Measurements from ENCODE around the gene CHST13.

CHST13 gene

DNA sequence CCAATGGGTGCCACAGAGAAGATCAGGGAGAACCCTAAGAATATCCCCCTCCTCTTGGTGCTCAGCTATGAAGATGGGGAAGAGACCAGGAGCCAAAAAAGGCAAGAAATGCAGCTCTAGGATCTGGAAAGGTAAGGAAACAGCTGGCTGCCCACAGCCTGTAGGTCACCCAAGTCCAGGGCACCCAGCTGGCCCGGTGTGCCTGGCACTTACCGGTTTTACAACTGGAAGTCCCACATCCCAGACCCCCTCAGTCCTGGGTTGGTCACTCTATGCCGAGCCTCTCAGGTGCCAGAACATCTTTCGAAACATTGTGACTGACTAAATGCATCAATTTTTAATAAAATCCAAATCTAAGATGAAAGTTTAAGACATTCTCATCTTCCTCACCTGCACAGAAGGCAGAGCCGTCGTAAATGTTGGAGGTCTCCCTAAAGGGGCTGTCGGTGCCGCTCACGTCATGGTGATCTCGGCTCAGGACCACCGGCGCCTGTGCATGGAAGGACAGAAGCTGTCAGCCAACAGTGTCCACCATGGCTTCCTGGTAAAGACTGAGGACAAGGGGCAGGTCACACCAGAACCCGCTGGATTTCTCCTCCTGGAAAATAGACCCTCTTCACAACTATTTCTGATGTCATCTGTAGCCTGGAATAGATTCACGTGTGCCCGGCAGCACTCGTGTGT lies 34.9 kb upstream of the CHST13 start:
- H3K4me1 ChIP-seq (ENCODE audit: insufficient read depth, low read length) = peaks cover 31% of the 10 kb centered on the region
- no peak overlapping the region for H3K4me2 ChIP-seq (ENCODE audit: insufficient read depth, low read length)
- no peak for DNase-seq

DNA sequence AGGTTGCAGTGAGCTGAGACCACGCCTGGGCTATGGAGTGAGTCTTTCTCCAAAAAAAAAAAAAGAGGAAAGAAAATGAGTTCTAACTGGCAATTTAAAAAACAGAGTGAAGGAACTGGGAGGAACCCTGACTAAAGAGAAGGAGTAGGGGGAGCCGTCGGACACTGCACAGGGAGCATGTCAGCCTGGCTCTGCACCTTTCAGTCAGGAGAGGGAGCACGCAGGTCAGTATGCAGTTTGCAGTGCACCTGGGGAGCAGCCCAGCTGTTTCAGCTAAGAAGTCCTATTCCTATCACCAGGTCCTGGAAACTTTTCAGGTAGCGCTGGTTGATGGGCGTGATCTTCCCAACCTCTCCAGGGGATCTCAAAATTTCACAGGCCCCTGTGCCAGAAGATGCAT lies 33.3 kb upstream of the CHST13 start:
- Histone ChIP-seq H3K4me1 (ENCODE audit: insufficient read depth, low read length) (peaks cover 47% of the 10 kb centered on the region), H4K20me1 (ENCODE audit: insufficient read depth, low read length) (0 out of 2 replicates have a peak, but pooled peaks cover 4% of the 10 kb centered on the region), H3K4me2 (ENCODE audit: insufficient read depth, low read length) (no peak overlapping the region), H3K27ac (ENCODE audit: low read length) (no peak overlapping the region), H2AFZ (ENCODE audit: low read depth, low read length) (no peak overlapping the region), H3K27me3 (ENCODE audit: insufficient read depth, low read length, poor library complexity) (peaks cover 3% of the 10 kb centered on the region), H3K9me3 (ENCODE audit: insufficient read depth, low read length, severe bottlenecking) (no peaks in the 10 kb centered on the region), H3K36me3 (ENCODE audit: insufficient read depth, low read length) (no peaks in the 10 kb centered on the region), H3K79me2 (ENCODE audit: insufficient read depth, low read length) (no peaks in the 10 kb centered on the region), H3K9ac (ENCODE audit: low read depth, low read length) (no peak overlapping the region), H3K4me3 (ENCODE audit: low read depth in 1 of 2, low read length in 2 of 2) (no peak overlapping the region)
- no peak for TF ChIP-seq EZH2 (IDR thresholded peaks at IDR 0.05; ENCODE audit: borderline replicate concordance, low read depth, low read length, severe bottlenecking)
- no peak for ATAC-seq (ENCODE audit: insufficient read depth, low read depth)
- no peak for DNase-seq

More for the DNA sequence above, 34.9 kb upstream of the CHST13 start:
- Histone ChIP-seq H3K9me3 (ENCODE audit: insufficient read depth, low read length, severe bottlenecking) (no peaks in the 10 kb centered on the region), H4K20me1 (ENCODE audit: insufficient read depth, low read length) (no peaks in the 10 kb centered on the region), H3K9ac (ENCODE audit: low read depth, low read length) (no peak overlapping the region), H3K79me2 (ENCODE audit: insufficient read depth, low read length) (no peaks in the 10 kb centered on the region), H3K4me3 (ENCODE audit: low read depth in 1 of 2, low read length in 2 of 2) (no peak overlapping the region), H3K36me3 (ENCODE audit: insufficient read depth, low read length) (no peaks in the 10 kb centered on the region), H3K27me3 (ENCODE audit: insufficient read depth, low read length, poor library complexity) (no peaks in the 10 kb centered on the region), H2AFZ (ENCODE audit: low read depth, low read length) (no peak overlapping the region), H3K27ac (ENCODE audit: low read length) (no peak overlapping the region)
- TF ChIP-seq EZH2 (IDR thresholded peaks at IDR 0.05; ENCODE audit: borderline replicate concordance, low read depth, low read length, severe bottlenecking) = no peak
- TF ChIP-seq, protein P1, sequence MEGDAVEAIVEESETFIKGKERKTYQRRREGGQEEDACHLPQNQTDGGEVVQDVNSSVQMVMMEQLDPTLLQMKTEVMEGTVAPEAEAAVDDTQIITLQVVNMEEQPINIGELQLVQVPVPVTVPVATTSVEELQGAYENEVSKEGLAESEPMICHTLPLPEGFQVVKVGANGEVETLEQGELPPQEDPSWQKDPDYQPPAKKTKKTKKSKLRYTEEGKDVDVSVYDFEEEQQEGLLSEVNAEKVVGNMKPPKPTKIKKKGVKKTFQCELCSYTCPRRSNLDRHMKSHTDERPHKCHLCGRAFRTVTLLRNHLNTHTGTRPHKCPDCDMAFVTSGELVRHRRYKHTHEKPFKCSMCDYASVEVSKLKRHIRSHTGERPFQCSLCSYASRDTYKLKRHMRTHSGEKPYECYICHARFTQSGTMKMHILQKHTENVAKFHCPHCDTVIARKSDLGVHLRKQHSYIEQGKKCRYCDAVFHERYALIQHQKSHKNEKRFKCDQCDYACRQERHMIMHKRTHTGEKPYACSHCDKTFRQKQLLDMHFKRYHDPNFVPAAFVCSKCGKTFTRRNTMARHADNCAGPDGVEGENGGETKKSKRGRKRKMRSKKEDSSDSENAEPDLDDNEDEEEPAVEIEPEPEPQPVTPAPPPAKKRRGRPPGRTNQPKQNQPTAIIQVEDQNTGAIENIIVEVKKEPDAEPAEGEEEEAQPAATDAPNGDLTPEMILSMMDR (IDR thresholded peaks at IDR 0.05; ENCODE audit: borderline replicate concordance, extremely low read depth, low read length, poor library complexity, severe bottlenecking) = no peak
- ATAC-seq (ENCODE audit: insufficient read depth, low read depth) = no peak

DNA sequence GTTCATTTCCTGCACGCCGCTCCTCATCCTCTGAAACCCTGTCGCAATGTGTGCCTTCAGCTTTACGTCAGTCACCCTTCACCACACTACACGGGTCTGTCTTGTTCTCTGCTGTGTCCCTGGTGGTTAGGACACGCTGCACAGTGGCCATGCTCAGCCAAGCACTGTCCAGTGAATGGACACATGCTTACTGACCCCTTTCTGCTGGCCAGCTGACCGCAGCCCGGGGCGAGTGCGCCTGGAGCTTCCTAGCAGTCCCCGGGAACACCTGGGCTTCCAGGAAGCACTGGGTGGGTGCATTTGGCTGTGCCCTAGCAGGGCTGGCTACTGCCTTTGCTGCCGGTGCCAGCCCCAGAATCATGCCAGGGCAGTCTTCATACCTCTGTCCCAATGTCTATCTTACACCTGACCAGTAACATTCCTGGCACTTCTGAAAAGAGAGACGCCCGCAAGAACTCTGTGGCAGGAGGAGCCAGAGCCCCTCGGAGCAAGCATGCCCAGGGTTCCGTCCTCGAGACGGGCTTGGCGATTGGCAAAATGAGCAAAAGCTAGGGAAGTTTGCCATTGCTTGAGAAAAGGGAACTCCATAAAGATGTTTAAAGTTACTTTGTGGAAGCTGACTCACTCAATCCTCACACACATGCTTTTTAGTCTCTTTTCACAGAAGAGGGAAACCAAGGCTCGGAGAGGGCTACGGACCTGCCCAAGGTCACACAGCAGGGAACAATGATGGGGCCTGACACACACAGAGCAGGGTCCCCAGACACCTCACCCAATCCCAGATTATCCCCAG lies 32.5 kb upstream of the CHST13 start:
- H3K9ac ChIP-seq (ENCODE audit: low read depth, low read length) = no peak overlapping the region
- 0 out of 2 replicates have a peak, but pooled peaks cover 4% of the 10 kb centered on the region for H4K20me1 ChIP-seq (ENCODE audit: insufficient read depth, low read length)
- H2AFZ ChIP-seq (ENCODE audit: low read depth, low read length) = no peak overlapping the region
- no peak overlapping the region for H3K27ac ChIP-seq (ENCODE audit: low read length)
- TF ChIP-seq, protein P1 (IDR thresholded peaks at IDR 0.05; ENCODE audit: borderline replicate concordance, extremely low read depth, low read length, poor library complexity, severe bottlenecking) = no peak
- TF ChIP-seq EZH2 (IDR thresholded peaks at IDR 0.05; ENCODE audit: borderline replicate concordance, low read depth, low read length, severe bottlenecking) = no peak
- H3K4me3 ChIP-seq (ENCODE audit: low read depth in 1 of 2, low read length in 2 of 2) = no peak overlapping the region
- peaks cover 55% of the 10 kb centered on the region for H3K4me1 ChIP-seq (ENCODE audit: insufficient read depth, low read length)
- H3K79me2 ChIP-seq (ENCODE audit: insufficient read depth, low read length) = no peaks in the 10 kb centered on the region
- no peaks in the 10 kb centered on the region for H3K9me3 ChIP-seq (ENCODE audit: insufficient read depth, low read length, severe bottlenecking)
- no peak for ATAC-seq (ENCODE audit: insufficient read depth, low read depth)
- no peak for DNase-seq
- no peak overlapping the region for H3K4me2 ChIP-seq (ENCODE audit: insufficient read depth, low read length)
- H3K27me3 ChIP-seq (ENCODE audit: insufficient read depth, low read length, poor library complexity) = peaks cover 3% of the 10 kb centered on the region
- H3K36me3 ChIP-seq (ENCODE audit: insufficient read depth, low read length) = no peaks in the 10 kb centered on the region

DNA sequence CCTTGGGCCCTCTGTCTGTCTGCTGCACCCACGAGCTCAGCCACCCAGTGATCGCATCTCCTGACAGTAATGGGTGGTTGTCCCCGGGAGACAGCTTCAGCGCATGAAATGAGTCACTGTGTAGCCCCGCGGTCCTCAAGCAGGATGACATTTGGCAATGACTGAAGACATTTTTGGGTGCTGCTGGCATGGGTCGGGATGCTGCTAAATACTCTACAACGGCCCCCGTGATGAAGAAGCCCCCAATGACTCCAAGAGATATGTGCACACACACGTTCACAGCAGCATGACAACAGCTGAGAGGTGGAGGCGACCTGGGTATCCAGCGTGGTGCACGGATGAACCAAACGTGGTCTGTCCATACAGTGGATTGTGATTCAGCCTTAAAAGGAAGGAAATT lies 30.9 kb upstream of the CHST13 start:
- Histone ChIP-seq H3K4me1 (ENCODE audit: insufficient read depth, low read length) (peaks cover 62% of the 10 kb centered on the region), H3K27ac (ENCODE audit: low read length) (peak overlapping the region; percentile 78), H3K79me2 (ENCODE audit: insufficient read depth, low read length) (no peaks in the 10 kb centered on the region), H3K36me3 (ENCODE audit: insufficient read depth, low read length) (no peaks in the 10 kb centered on the region), H2AFZ (ENCODE audit: low read depth, low read length) (no peak overlapping the region), H4K20me1 (ENCODE audit: insufficient read depth, low read length) (0 out of 2 replicates have a peak, but pooled peaks cover 4% of the 10 kb centered on the region), H3K27me3 (ENCODE audit: insufficient read depth, low read length, poor library complexity) (peaks cover 3% of the 10 kb centered on the region), H3K9ac (ENCODE audit: low read depth, low read length) (peak overlapping the region; percentile 43), H3K4me3 (ENCODE audit: low read depth in 1 of 2, low read length in 2 of 2) (0 out of 4 replicates have a peak overlapping the region, but pooled peaks of 1 of the 2 experiments have one; percentile 5), H3K9me3 (ENCODE audit: insufficient read depth, low read length, severe bottlenecking) (no peaks in the 10 kb centered on the region), H3K4me2 (ENCODE audit: insufficient read depth, low read length) (peak overlapping the region; percentile 69)
- ATAC-seq (ENCODE audit: insufficient read depth, low read depth) (no peak), DNase-seq (no peak)
- TF ChIP-seq, protein P1 (IDR thresholded peaks at IDR 0.05; ENCODE audit: borderline replicate concordance, extremely low read depth, low read length, poor library complexity, severe bottlenecking) = no peak
- no peak for TF ChIP-seq EZH2 (IDR thresholded peaks at IDR 0.05; ENCODE audit: borderline replicate concordance, low read depth, low read length, severe bottlenecking)
